Astrocyte (in vitro differentiated cells and primary cell): ENCODE results near the gene CDH26. TPM values are rescaled to one million over a fixed set of nuclear protein-coding genes. Genes with fewer than 3 reads are reported as not detected.

Experiments
- DNase-seq: peaks from one replicate; pipeline ENCODE4 v3.0.0-alpha.2; 2010; ENCODE audit warnings: low read depth
- FAIRE-seq: peaks from 2 replicates; lab custom pipeline; 2011; peaks lifted over from hg19 to GRCh38; lab: Jason Lieb, UNC
- H2AFZ ChIP-seq: 2 replicates; pipeline ENCODE4 v1.6.0; 2012; ENCODE audit warnings: low read depth, low read length, inconsistent platforms
- H3K27ac ChIP-seq: 2 replicates; pipeline ENCODE4 v1.5.1; 2011; ENCODE audit warnings: low read depth, low read length, inconsistent platforms
- H3K27me3 ChIP-seq: 2 replicates; pipeline ENCODE4 v1.6.0; 2011; ENCODE audit warnings: low read length, inconsistent platforms; ENCODE audit not compliant: insufficient read depth
- H3K36me3 ChIP-seq: 2 replicates; pipeline ENCODE4 v1.5.1; 2011; ENCODE audit warnings: low read length, inconsistent platforms; ENCODE audit not compliant: insufficient read depth
- H3K4me1 ChIP-seq: 2 replicates; pipeline ENCODE4 v1.5.1; 2011; ENCODE audit warnings: low read length, inconsistent platforms; ENCODE audit not compliant: insufficient read depth
- H3K4me2 ChIP-seq: 2 replicates; pipeline ENCODE4 v1.6.0; 2012; ENCODE audit warnings: low read length, inconsistent platforms
- H3K4me3 ChIP-seq: 2 replicates; pipeline ENCODE4 v1.5.1; 2011; ENCODE audit warnings: low read depth, mild to moderate bottlenecking, low read length, inconsistent platforms; ENCODE audit not compliant: insufficient read depth
- H3K79me2 ChIP-seq: 2 replicates; pipeline ENCODE4 v1.6.0; 2012; ENCODE audit warnings: mild to moderate bottlenecking, low read length, inconsistent platforms; ENCODE audit not compliant: insufficient read depth
- H3K9ac ChIP-seq: 2 replicates; pipeline ENCODE4 v1.6.0; 2012; ENCODE audit warnings: mild to moderate bottlenecking, low read length, inconsistent platforms
- H3K9me3 ChIP-seq: 2 replicates; pipeline ENCODE4 v1.5.1; 2012; ENCODE audit warnings: low read depth, mild to moderate bottlenecking, low read length, inconsistent platforms; ENCODE audit not compliant: insufficient read depth
- H4K20me1 ChIP-seq: 2 replicates; pipeline ENCODE4 v1.6.0; 2012; ENCODE audit warnings: low read length, inconsistent platforms; ENCODE audit not compliant: insufficient read depth
- H3K27ac Mint-ChIP-seq: one replicate; pipeline ENCODE4 v1.8.0; 2021; ENCODE audit warnings: mild to moderate bottlenecking, mixed read lengths; ENCODE audit not compliant: unreplicated experiment
- H3K27me3 Mint-ChIP-seq: one replicate; pipeline ENCODE4 v1.8.0; 2021; ENCODE audit warnings: low read depth, mixed read lengths; ENCODE audit not compliant: unreplicated experiment
- H3K36me3 Mint-ChIP-seq: one replicate; pipeline ENCODE4 v1.8.0; 2021; ENCODE audit warnings: low read depth, mixed read lengths; ENCODE audit not compliant: unreplicated experiment
- H3K4me1 Mint-ChIP-seq: one replicate; pipeline ENCODE4 v1.8.0; 2021; ENCODE audit warnings: low read depth, mixed read lengths; ENCODE audit not compliant: unreplicated experiment
- H3K4me3 Mint-ChIP-seq: one replicate; pipeline ENCODE4 v1.8.0; 2021; ENCODE audit warnings: mild to moderate bottlenecking, moderate library complexity, mixed read lengths; ENCODE audit not compliant: unreplicated experiment
- H3K9me3 Mint-ChIP-seq: one replicate; pipeline ENCODE4 v1.8.0; 2021; ENCODE audit warnings: mild to moderate bottlenecking, mixed read lengths; ENCODE audit not compliant: unreplicated experiment
- EZH2 ChIP-seq: IDR thresholded peaks from 2 replicates; pipeline ENCODE4 v1.6.1; 2012; ENCODE audit warnings: mild to moderate bottlenecking, low read length, inconsistent platforms; ENCODE audit not compliant: insufficient read depth
- total RNA-seq: library from RNA; stranded (reverse); gene quantifications from 2 replicates; pipeline ENCODE4 v1.2.1, GENCODE V29; 2021
- TF ChIP-seq, protein P1 (sequence below): IDR thresholded peaks from 2 replicates; pipeline ENCODE4 v1.5.1; 2011; ENCODE audit warnings: low read depth, mild to moderate bottlenecking, inconsistent platforms, low read length, moderate library complexity; ENCODE audit not compliant: insufficient read depth

Gene CDH26
- total RNA-seq, 1 donor from 2014 or later = 0.34 TPM

DNA sequence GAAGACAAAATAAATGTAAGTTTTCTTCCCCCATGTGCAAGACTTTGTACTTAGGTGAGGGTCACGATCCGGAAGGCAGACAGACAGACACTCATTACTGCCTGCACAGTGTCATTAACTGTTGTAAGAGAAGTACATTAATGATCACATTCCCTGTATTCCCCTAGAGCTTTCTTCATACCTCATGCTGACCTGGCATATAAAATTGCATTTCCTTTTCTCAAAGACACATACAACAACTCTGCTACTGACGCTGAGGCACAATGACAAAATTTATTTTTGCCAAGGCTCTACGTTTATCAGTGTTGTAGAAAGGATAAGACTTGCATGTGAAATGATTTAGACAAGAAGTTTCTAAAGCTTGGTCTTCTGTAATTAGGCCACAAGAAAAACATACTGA, 21.8 kb upstream of the CDH26 start:
- TF ChIP-seq EZH2 = no peak
- TF ChIP-seq, protein P1, sequence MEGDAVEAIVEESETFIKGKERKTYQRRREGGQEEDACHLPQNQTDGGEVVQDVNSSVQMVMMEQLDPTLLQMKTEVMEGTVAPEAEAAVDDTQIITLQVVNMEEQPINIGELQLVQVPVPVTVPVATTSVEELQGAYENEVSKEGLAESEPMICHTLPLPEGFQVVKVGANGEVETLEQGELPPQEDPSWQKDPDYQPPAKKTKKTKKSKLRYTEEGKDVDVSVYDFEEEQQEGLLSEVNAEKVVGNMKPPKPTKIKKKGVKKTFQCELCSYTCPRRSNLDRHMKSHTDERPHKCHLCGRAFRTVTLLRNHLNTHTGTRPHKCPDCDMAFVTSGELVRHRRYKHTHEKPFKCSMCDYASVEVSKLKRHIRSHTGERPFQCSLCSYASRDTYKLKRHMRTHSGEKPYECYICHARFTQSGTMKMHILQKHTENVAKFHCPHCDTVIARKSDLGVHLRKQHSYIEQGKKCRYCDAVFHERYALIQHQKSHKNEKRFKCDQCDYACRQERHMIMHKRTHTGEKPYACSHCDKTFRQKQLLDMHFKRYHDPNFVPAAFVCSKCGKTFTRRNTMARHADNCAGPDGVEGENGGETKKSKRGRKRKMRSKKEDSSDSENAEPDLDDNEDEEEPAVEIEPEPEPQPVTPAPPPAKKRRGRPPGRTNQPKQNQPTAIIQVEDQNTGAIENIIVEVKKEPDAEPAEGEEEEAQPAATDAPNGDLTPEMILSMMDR = no peak
- H3K9me3 ChIP-seq = no peaks in the 10 kb centered on the region
- peaks cover 21% of the 10 kb centered on the region for H3K4me1 Mint-ChIP-seq
- peaks cover 18% of the 10 kb centered on the region for H3K4me1 ChIP-seq
- no peaks in the 10 kb centered on the region for H3K27me3 ChIP-seq
- H3K4me3 Mint-ChIP-seq = no peak overlapping the region
- H3K36me3 ChIP-seq = no peaks in the 10 kb centered on the region
- H3K4me3 ChIP-seq = no peak overlapping the region
- no peak overlapping the region for H3K27ac Mint-ChIP-seq
- H3K79me2 ChIP-seq = peaks cover 12% of the 10 kb centered on the region
- FAIRE-seq (no peak), DNase-seq (no peak)
- no peaks in the 10 kb centered on the region for H3K9me3 Mint-ChIP-seq
- no peak overlapping the region for H3K9ac ChIP-seq
- H3K4me2 ChIP-seq = no peak overlapping the region
- H3K27me3 Mint-ChIP-seq = no peaks in the 10 kb centered on the region
- H3K27ac ChIP-seq = no peak overlapping the region
- no peak overlapping the region for H2AFZ ChIP-seq
- no peaks in the 10 kb centered on the region for H3K36me3 Mint-ChIP-seq
- peaks cover 14% of the 10 kb centered on the region for H4K20me1 ChIP-seq

DNA sequence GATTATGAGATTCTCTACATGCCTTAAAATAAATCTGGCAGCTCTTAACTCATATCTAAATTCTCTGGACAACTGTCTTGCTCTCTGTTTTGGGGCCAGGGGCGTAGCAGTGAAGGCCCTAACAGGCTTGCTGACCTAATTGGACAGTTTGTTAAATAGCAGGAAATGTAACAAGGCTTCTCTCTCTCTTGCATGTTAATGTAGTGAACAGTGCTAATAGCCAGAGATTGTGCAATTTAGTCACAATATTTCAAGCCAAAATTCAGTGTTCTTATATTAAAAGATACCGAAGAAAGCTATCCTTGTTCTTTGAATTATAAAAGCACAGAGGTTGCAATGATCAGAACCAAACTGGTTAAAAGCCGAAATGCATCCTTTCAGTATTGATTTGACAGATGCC, 21.1 kb upstream of the CDH26 start:
- Histone ChIP-seq H3K27ac (no peak overlapping the region), H3K9me3 (no peaks in the 10 kb centered on the region), H3K4me3 (no peak overlapping the region), H2AFZ (no peak overlapping the region), H3K9ac (no peak overlapping the region), H3K4me1 (peaks cover 18% of the 10 kb centered on the region), H3K79me2 (peaks cover 19% of the 10 kb centered on the region), H3K36me3 (no peaks in the 10 kb centered on the region), H3K4me2 (peak overlapping the region; percentile 6), H3K27me3 (no peaks in the 10 kb centered on the region), H4K20me1 (peaks cover 14% of the 10 kb centered on the region)
- FAIRE-seq (no peak), DNase-seq (no peak)
- Mint-ChIP-seq H3K27me3 (no peaks in the 10 kb centered on the region), H3K27ac (no peak overlapping the region), H3K9me3 (no peaks in the 10 kb centered on the region), H3K36me3 (no peaks in the 10 kb centered on the region), H3K4me1 (peaks cover 24% of the 10 kb centered on the region), H3K4me3 (peak overlapping the region; percentile 6)
- TF ChIP-seq, protein P1 = no peak
- TF ChIP-seq EZH2 = no peak

DNA sequence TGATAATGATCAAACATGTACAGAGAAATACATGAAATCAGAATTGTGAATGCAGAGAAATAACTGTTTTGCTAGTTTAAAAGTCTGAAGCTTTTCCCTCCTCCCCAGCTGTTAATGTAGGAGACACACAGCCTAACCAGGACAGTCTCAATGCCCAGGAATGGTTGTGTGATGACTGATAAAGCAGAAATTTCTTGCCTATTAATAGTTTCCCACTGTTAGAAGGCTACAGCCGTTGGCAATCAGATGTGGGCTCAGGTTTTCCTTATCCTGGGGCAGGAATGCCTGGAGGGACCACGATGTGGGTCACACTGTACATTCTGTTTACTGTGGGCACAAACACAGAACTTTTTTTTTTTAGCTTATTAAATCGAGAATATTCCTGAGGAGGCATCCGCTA, 20.0 kb upstream of the CDH26 start:
- no peak overlapping the region for H3K4me3 ChIP-seq

More for the DNA sequence above, 20.0 kb upstream of the CDH26 start:
- Mint-ChIP-seq H3K27me3 (no peaks in the 10 kb centered on the region), H3K4me1 (peaks cover 24% of the 10 kb centered on the region), H3K27ac (peak overlapping the region; percentile 60), H3K36me3 (no peaks in the 10 kb centered on the region), H3K4me3 (peak overlapping the region; percentile 81), H3K9me3 (no peaks in the 10 kb centered on the region)
- TF ChIP-seq, protein P1 = no peak
- no peak overlapping the region for H3K27ac ChIP-seq
- H3K79me2 ChIP-seq = peaks cover 19% of the 10 kb centered on the region
- peaks cover 14% of the 10 kb centered on the region for H4K20me1 ChIP-seq
- DNase-seq (peak; percentile 35), FAIRE-seq (peak; percentile 92)
- H2AFZ ChIP-seq = no peak overlapping the region
- peaks cover 18% of the 10 kb centered on the region for H3K4me1 ChIP-seq
- H3K36me3 ChIP-seq = peaks cover 6% of the 10 kb centered on the region
- no peak overlapping the region for H3K9ac ChIP-seq
- H3K9me3 ChIP-seq = no peaks in the 10 kb centered on the region
- peak overlapping the region; percentile 95 for H3K4me2 ChIP-seq
- H3K27me3 ChIP-seq = no peaks in the 10 kb centered on the region
